Measurements from ENCODE around the gene SEMA3E.
"Not testable (repeated sequence)": the region's sequence is repeated elsewhere in the genome, so short reads cannot be mapped to it uniquely, and the experiment has no call there.

SEMA3E gene

GRCh38 chr7:83559887-83560286, 89.1 kb downstream of the SEMA3E start:
- DNase-seq (ENCODE audit: low spot score) = no peak

GRCh38 chr7:83552556-83552955, 96.4 kb downstream of the SEMA3E start:
- not testable (repeated sequence) for DNase-seq (ENCODE audit: low spot score)

- DNase-seq (ENCODE audit: low spot score) = no peak
Observed at GRCh38 chr7:83550100-83550499, 98.8 kb downstream of the SEMA3E start.

- DNase-seq (ENCODE audit: low spot score) = no peak
Observed at GRCh38 chr7:83548250-83548649, 100.7 kb downstream of the SEMA3E start.

- no peak for DNase-seq (ENCODE audit: low spot score)
Observed at GRCh38 chr7:83547526-83547925, 101.4 kb downstream of the SEMA3E start.

GRCh38 chr7:83546586-83546985, 102.4 kb downstream of the SEMA3E start:
- no peak for DNase-seq (ENCODE audit: low spot score)

GRCh38 chr7:83541187-83541960, 107.6 kb downstream of the SEMA3E start:
- no peak for DNase-seq (ENCODE audit: low spot score)

GRCh38 chr7:83534488-83534887, 114.5 kb downstream of the SEMA3E start:
- DNase-seq (ENCODE audit: low spot score) = no peak

GRCh38 chr7:83532219-83532618, 116.7 kb downstream of the SEMA3E start:
- DNase-seq (ENCODE audit: low spot score) = no peak

GRCh38 chr7:83531766-83532165, 117.2 kb downstream of the SEMA3E start:
- no peak for DNase-seq (ENCODE audit: low spot score)

GRCh38 chr7:83528925-83529423, 120.0 kb downstream of the SEMA3E start:
- DNase-seq (ENCODE audit: low spot score) = no peak

- DNase-seq (ENCODE audit: low spot score) = no peak
Observed at GRCh38 chr7:83524277-83525075, 124.5 kb downstream of the SEMA3E start.

GRCh38 chr7:83520726-83521125, 128.2 kb downstream of the SEMA3E start:
- no peak for DNase-seq (ENCODE audit: low spot score)

- DNase-seq (ENCODE audit: low spot score) = no peak
Observed at GRCh38 chr7:83519240-83519639, 129.7 kb downstream of the SEMA3E start.

- no peak for DNase-seq (ENCODE audit: low spot score)
Observed at GRCh38 chr7:83517035-83517700, 131.8 kb downstream of the SEMA3E start.

GRCh38 chr7:83514977-83515376, 134.0 kb downstream of the SEMA3E start:
- no peak for DNase-seq (ENCODE audit: low spot score)

- no peak for DNase-seq (ENCODE audit: low spot score)
Observed at GRCh38 chr7:83509255-83510021, 139.5 kb downstream of the SEMA3E start.

- no peak for DNase-seq (ENCODE audit: low spot score)
Observed at GRCh38 chr7:83504330-83504729, 144.6 kb downstream of the SEMA3E start.

- DNase-seq (ENCODE audit: low spot score) = no peak
Observed at GRCh38 chr7:83502636-83503035, 146.3 kb downstream of the SEMA3E start.

GRCh38 chr7:83494683-83495082, 154.3 kb downstream of the SEMA3E start:
- DNase-seq (ENCODE audit: low spot score) = no peak

GRCh38 chr7:83492802-83493201, 156.1 kb downstream of the SEMA3E start:
- DNase-seq (ENCODE audit: low spot score) = no peak

GRCh38 chr7:83487801-83488200, 161.1 kb downstream of the SEMA3E start:
- DNase-seq (ENCODE audit: low spot score) = no peak
